HG03175 (cell line): Measurements from ENCODE around the gene GALNT9.

Experiments used
- ATAC-seq: cut with Tn5 transposase; IDR thresholded peaks from one replicate; pipeline ENCODE4 v1.9.1; 2021; ENCODE audit warnings: mild to moderate bottlenecking, moderate library complexity; ENCODE audit not compliant: unreplicated experiment

GALNT9 gene

GRCh38 chr12:132174015-132174838 lies 155.2 kb downstream of the GALNT9 start:
- no peak for ATAC-seq

- ATAC-seq, result no peak
Observed at GRCh38 chr12:132173135-132174014, 156.0 kb downstream of the GALNT9 start.

GRCh38 chr12:132172619-132173018 lies 156.8 kb downstream of the GALNT9 start:
- ATAC-seq, result no peak

- ATAC-seq, result no peak
Observed at GRCh38 chr12:132171968-132172521, 157.3 kb downstream of the GALNT9 start.

- no peak for ATAC-seq
Observed at GRCh38 chr12:132171293-132171967, 158.0 kb downstream of the GALNT9 start.

- no peak for ATAC-seq
Observed at GRCh38 chr12:132170637-132171292, 158.6 kb downstream of the GALNT9 start.

GRCh38 chr12:132170094-132170636 lies 159.2 kb downstream of the GALNT9 start:
- no peak for ATAC-seq

GRCh38 chr12:132169376-132169775 lies 160.0 kb downstream of the GALNT9 start:
- no peak for ATAC-seq

- no peak for ATAC-seq
Observed at GRCh38 chr12:132168311-132169031, 160.9 kb downstream of the GALNT9 start.

GRCh38 chr12:132167611-132168310 lies 161.6 kb downstream of the GALNT9 start:
- no peak for ATAC-seq

GRCh38 chr12:132166801-132167591 lies 162.4 kb downstream of the GALNT9 start:
- no peak for ATAC-seq

- no peak for ATAC-seq
Observed at GRCh38 chr12:132166093-132166492, 163.3 kb downstream of the GALNT9 start.

- no peak for ATAC-seq
Observed at GRCh38 chr12:132165584-132165983, 163.8 kb downstream of the GALNT9 start.

GRCh38 chr12:132164426-132164825 lies 165.0 kb downstream of the GALNT9 start:
- ATAC-seq, result no peak

- no peak for ATAC-seq
Observed at GRCh38 chr12:132163911-132164288, 165.5 kb downstream of the GALNT9 start.

- ATAC-seq, result no peak
Observed at GRCh38 chr12:132163041-132163910, 166.1 kb downstream of the GALNT9 start.

GRCh38 chr12:132162508-132163031 lies 166.8 kb downstream of the GALNT9 start:
- ATAC-seq, result no peak
